HG03565 (cell line): ENCODE measurements around the gene PLA2G10.
"Not testable (repeated sequence)": the region's sequence is repeated elsewhere in the genome, so short reads cannot be mapped to it uniquely, and the experiment has no call there.

Experiments
- ATAC-seq: cut with Tn5 transposase; IDR thresholded peaks from one replicate; pipeline ENCODE4 v1.9.1; 2021; ENCODE audit warnings: mild to moderate bottlenecking, moderate library complexity; ENCODE audit not compliant: unreplicated experiment

The PLA2G10 gene

GRCh38 chr16:14667347-14668266 lies 26.5 kb downstream of the PLA2G10 start:
- no peak for ATAC-seq

DNA sequence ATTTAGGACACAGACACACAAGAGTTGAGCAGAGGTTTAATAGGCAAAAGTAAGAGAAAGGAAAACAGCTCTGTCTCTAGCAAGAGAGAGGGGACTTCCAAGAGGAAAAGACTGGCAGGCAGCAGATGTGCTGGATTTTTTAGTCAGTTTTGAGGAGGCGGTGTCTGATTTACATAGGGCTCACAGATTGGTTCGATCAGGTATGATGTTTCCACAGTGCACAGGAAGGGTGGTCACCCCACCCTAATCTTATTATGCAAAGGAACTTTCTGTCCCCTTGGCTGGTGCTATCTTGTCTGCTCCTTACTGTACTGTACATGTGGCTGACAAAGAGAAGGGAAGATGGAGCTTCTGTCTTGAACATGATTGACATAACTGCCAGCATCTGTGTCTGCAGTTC lies 36.0 kb downstream of the PLA2G10 start:
- ATAC-seq = no peak

- ATAC-seq = no peak
Measured at GRCh38 chr16:14652726-14653125, 41.4 kb downstream of the PLA2G10 start.

DNA sequence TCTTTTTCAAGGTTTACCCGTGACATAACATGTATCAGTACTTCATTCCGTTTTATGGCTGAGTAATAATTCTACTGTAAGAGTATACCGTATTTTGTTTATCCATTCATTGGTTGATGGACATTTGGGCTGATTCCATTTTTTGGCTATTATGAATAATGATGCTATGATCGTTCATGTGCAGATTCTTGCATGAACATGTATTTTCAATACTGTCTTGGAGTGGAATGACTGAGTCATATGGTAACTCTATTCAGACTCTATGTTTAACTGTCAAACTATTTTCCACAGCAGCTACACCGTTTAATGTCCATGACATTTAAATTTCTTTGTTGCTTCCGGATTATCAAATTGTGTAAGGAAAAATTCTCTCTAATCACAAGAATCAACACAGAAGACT lies 43.5 kb downstream of the PLA2G10 start:
- ATAC-seq = no peak

DNA sequence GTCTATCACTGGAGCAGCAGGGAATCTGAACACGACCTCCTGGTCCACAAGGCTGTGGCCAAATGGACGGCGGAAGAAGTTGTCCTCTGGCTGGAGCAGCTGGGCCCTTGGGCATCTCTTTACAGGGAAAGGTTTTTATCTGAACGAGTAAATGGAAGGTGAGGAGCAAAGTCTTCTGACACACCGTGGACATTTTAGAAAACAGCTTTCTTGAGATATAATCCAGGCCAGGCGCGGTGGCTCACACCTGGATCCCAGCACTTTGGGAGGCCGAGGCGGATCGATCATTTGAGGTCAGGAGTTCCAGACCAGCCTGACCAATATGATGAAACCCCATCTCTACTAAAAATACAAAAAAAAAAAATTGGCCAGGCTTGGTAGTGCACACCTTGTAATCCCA lies 44.3 kb downstream of the PLA2G10 start:
- ATAC-seq = no peak

DNA sequence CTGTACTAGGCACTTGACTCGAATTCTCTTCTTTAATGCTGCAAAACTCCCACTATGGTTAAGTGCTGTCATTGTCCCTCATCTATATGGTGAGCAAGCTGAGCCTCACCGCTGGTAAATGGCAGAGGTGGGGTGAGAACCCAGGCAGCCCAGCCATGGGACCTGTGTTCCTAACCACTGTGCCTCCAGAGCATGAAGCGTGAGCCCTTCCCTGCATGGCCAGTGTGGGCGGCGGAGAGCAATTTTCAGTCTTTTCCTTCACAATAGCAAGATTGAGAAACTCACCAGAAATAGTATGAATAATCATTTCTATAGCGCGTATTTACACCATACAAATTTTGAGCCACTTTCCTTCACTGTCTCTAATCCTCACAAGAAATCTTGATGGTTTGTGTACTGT lies 52.2 kb downstream of the PLA2G10 start:
- ATAC-seq = no peak

GRCh38 chr16:14641206-14641605 lies 52.9 kb downstream of the PLA2G10 start:
- ATAC-seq = no peak

DNA sequence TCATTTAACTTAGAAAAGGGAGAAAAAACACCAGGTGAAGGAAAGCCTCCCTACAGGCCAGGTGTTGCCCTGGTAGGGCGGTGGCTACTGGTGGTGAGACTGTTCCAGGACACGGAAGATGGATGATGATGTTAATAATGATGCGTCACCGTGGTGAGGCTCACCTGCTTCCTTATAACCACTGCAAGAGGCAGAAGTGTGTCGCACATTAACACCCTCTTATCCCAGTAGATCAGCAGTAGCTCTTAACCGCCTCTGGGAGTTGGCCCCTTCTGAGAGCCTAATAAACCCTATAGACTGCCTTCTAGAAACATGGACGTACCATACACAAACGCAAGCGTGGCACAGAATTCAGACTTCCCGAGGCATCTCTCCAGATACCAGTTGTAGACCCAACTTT lies 53.6 kb downstream of the PLA2G10 start:
- ATAC-seq = no peak

GRCh38 chr16:14636951-14637240 lies 57.2 kb downstream of the PLA2G10 start:
- not testable (repeated sequence) for ATAC-seq

GRCh38 chr16:14636179-14636950 lies 57.7 kb downstream of the PLA2G10 start:
- ATAC-seq = not testable (repeated sequence)

GRCh38 chr16:14635395-14636165 lies 58.5 kb downstream of the PLA2G10 start:
- ATAC-seq = no peak

GRCh38 chr16:14634389-14634725 lies 59.8 kb downstream of the PLA2G10 start:
- no peak for ATAC-seq

GRCh38 chr16:14632693-14633569 lies 61.2 kb downstream of the PLA2G10 start, which contains the start of gene BFAR:
Gene BFAR (plus strand): TSS chr16:14632951. CDS start chr16:14644347, 11,396 bp downstream.
- ATAC-seq = peak; percentile 67

- not testable (repeated sequence) for ATAC-seq
Measured at GRCh38 chr16:14630620-14631330, 63.3 kb downstream of the PLA2G10 start.

DNA sequence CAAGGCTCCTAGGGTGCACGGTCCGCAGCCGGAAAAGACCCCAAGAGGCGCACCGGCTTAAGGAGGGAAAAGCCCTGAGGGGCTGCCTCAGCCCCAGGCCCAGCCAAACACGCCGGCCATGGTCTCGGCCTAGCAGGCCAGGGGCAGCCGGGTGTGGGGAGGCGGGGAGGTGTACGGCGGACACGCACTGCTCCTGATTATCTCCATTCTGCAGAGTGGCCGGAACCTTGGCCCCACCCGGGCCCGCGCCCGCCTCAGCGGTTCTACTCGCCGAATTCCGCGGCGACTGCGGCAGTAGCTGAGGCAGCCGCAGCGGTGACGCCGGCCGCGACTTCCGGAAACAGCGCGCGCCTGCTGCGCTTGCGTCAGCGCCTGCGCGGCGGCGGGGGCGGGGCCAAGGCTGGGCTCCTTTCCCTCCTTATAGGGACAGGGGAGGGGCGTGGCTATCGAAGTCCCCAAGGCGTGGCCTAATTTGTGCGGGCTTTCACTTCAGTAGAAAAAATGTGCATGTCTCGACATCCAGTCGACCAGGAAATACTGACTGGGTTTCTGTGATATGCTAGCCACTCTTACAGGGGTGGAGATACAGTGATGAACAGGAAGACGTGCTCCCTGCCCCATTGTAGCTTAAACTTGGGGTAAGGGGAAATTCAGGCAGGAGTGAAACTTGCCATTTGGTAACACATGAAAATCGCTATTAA lies 64.0 kb downstream of the PLA2G10 start, which contains the start of gene PARN:
PARN (minus strand) TSS at position 342 of the 701 bp plus-strand sequence; CDS start at position 207, 135 bp downstream.
- ATAC-seq = peak; percentile 40

- peak; percentile 2 for ATAC-seq
Measured at GRCh38 chr16:14629612-14629918, 64.5 kb downstream of the PLA2G10 start.

GRCh38 chr16:14628806-14629611 lies 65.1 kb downstream of the PLA2G10 start:
- no peak for ATAC-seq

GRCh38 chr16:14627078-14627477 lies 67.0 kb downstream of the PLA2G10 start:
- no peak for ATAC-seq
